ENCODE data around the gene EMC6.
A peak's percentile ranks its signal among the peaks of the same experiment; 100 is the strongest.

The EMC6 gene

GRCh38 chr17:3656353-3656752 is 12.3 kb upstream of the EMC6 start:
- FAIRE-seq (no peak), DNase-seq (ENCODE audit: low spot score) (no peak)

DNA sequence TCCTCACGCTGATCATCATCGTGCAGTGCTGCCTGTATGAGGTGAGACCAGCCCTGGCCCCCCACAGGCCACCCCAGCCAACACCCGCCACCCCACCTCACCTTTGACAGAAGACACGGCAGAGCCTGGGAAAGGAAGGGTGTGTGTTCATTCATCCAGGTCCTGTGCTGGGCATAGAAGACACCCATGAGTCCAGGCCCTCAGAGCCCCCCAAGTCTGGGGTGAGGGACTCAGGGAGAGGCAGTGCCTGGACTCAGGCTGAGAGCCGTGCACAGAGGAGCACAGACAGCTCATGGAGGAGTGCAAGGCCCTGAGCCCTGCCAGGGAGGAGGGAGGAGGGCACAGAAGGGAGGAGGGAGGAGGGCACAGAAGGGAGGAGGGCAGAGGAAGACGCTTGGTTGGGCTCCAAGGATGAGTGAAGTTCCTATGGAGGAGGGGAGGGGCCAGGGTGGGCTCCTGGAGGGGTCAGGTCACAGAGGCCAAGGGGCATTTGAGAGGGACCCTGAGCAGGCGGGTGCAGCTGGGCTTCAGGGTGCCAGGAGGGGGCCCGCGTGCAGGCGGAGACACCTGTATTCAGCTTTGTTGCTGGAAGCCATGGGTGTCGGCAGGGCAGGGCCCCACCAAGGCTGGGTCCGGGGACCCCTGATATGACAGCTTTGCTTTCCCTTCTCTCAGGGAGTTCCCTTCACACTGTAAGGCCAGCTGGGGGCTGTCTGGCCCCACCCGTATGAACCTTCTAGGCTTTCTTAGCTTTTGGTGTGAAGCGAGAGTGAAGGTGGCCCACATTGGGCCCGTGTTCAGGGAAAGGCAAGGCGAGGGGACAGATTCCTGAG is 11.6 kb upstream of the EMC6 start:
- FAIRE-seq (no peak), DNase-seq (ENCODE audit: low spot score) (no peak)

GRCh38 chr17:3657588-3657869 is 11.1 kb upstream of the EMC6 start:
- FAIRE-seq: no peak

GRCh38 chr17:3657874-3658783 is 10.5 kb upstream of the EMC6 start:
- FAIRE-seq (no peak), DNase-seq (ENCODE audit: low spot score) (no peak)

More at GRCh38 chr17:3657588-3657869, 11.1 kb upstream of the EMC6 start:
- no peak for DNase-seq (ENCODE audit: low spot score)

- DNase-seq (ENCODE audit: low spot score): no peak
- no peak for FAIRE-seq
Measured at GRCh38 chr17:3658784-3659449, 9.7 kb upstream of the EMC6 start.

GRCh38 chr17:3659541-3660111 is 9.0 kb upstream of the EMC6 start:
- DNase-seq (ENCODE audit: low spot score): peak; percentile 66
- FAIRE-seq: no peak

- DNase-seq (ENCODE audit: low spot score) (no peak), FAIRE-seq (no peak)
Measured at GRCh38 chr17:3660311-3660891, 8.2 kb upstream of the EMC6 start.

- FAIRE-seq: no peak
- no peak for DNase-seq (ENCODE audit: low spot score)
Measured at GRCh38 chr17:3663102-3664011, 5.3 kb upstream of the EMC6 start.

GRCh38 chr17:3665834-3666233 is 2.8 kb upstream of the EMC6 start:
- no peak for FAIRE-seq
- no peak for DNase-seq (ENCODE audit: low spot score)

GRCh38 chr17:3666516-3666915 is 2.1 kb upstream of the EMC6 start:
- no peak for FAIRE-seq
- no peak for DNase-seq (ENCODE audit: low spot score)

- FAIRE-seq (no peak), DNase-seq (ENCODE audit: low spot score) (peak; percentile 88)
Measured at GRCh38 chr17:3667366-3668278, 990 bp upstream of the EMC6 start.

GRCh38 chr17:3669085-3669347 is 404 bp downstream of the EMC6 start:
- FAIRE-seq (no peak), DNase-seq (ENCODE audit: low spot score) (no peak)

GRCh38 chr17:3669548-3669947 is 936 bp downstream of the EMC6 start:
- no peak for DNase-seq (ENCODE audit: low spot score)
- FAIRE-seq: no peak

DNA sequence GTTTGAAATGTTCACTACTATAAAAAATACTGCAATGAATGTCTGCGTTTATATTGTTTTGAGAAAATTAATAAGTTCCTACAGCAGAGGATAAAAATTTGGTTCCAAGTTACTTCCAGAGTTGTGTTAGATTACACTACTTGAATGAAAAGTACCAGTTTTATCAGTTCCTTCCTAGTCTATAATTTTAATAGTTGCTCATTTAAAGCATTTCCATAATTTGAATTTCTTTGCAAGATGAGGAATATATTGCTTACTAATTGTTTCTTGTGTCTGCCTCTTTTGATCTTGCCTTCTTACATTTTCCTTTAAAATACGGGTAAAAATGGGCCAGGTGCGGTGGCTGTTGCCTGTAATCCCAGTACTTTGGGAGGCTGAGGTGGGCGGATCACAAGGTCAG is 4.0 kb downstream of the EMC6 start:
- DNase-seq (ENCODE audit: low spot score) (no peak), FAIRE-seq (no peak)

DNA sequence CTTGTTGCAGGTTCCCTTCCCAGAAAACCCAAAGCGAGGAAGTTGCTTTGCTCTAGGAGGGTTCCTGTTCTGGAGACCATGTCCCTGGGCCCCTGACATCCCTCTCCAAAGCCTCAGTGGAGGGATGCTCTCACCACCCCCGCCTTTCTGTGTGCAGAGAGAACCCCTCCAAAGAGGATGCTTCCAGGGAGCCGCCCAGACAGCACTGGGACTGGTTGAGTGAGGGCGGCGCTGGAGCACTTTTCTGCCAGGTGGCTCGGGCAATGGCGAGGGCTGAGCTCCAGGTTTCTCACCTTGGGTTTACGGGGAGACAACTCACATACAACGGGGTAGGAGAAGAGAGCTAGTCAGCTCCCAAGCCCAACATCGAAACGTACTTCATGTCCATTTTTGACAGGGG is 7.3 kb downstream of the EMC6 start:
- FAIRE-seq (no peak), DNase-seq (ENCODE audit: low spot score) (no peak)

GRCh38 chr17:3678095-3678820 is 9.6 kb downstream of the EMC6 start:
- FAIRE-seq: no peak
- DNase-seq (ENCODE audit: low spot score): no peak

DNA sequence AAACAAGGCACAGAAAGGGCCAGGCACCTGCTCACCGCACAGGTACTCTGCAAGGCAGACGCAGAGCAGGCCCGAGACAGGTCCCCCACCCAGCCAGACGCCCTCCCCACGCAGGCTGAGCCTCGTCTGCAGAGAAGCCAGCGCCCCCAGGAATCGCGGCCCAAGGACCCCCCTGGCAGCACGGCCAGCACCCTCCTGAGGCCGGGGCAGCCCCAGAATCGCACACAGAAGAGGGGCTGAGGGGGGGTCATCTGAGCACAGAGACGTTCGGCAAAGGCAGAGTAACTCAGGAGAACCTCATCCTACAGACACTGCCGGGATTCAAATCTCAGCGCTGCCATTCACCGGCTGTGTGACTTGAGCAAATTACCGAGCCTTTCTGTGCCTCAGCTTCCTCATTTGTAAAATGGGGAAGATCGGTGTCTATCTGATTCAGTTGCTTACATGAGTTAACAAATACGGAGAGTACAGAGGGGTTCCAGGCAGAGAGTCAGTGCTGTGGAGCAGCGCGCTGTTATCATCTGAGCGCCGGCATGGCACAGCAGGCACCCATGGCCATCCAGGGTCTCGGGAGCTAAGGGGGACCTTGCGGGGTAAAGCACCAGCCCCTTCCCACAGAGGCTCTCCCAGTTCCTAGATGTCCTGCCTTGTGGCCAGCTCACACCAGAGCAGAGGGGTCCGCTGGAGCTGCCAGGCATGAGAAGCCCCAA is 10.4 kb downstream of the EMC6 start:
- DNase-seq (ENCODE audit: low spot score): no peak
- FAIRE-seq: no peak

DNA sequence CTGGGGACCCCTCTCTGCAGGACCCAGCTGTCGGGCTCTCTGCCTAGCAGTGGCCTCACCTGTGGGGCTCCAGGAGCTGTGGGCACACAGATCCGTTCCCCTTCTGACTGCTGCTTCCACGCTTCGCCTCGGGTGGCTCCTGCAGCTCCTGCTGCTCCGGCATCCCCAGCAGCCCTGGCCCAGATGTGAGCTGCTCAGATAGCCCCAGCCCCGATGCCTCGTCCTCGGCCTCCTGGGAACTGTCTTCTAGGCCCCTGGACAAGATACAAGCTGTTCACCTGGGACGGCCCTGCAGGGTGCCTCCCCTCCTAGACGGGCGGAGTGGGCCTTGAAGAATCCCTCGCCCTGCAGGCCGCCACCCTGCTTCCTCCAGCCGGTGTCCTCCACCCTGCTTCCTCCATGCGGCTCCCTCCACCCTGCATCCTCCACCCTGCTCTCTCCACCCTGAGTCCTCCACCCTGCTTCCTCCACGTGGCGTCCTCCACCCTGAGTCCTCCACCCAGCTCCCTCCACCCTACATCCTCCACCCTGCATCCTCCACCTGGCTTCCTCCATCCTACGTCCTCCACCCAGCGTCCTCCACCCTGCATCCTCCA is 11.0 kb downstream of the EMC6 start:
- FAIRE-seq (no peak), DNase-seq (ENCODE audit: low spot score) (no peak)
